ENCODE results near the gene CCNB2. TPM values are rescaled to one million over a fixed set of nuclear protein-coding genes. Genes with fewer than 3 reads are reported as not detected.
A peak's percentile ranks its signal among the peaks of the same experiment; 100 is the strongest.

The CCNB2 gene
- total and polyA plus RNA-seq, 8 donors: 3.3 to 70.1 (median 33.8) TPM

GRCh38 chr15:59131456-59131855 is 26.5 kb downstream of the CCNB2 start:
- no peak for ATAC-seq
- Histone ChIP-seq H3K4me1 (no peaks in the 10 kb centered on the region), H3K27me3 (no peaks in the 10 kb centered on the region), H3K4me3 (no peak overlapping the region), H3K9me3 (no peaks in the 10 kb centered on the region), H3K27ac (no peak overlapping the region), H3K36me3 (peaks cover 0 to 55% of the 10 kb centered on the region in 2 donors)
- intact Hi-C loops (cut with DNase I): no loop called here
- TF ChIP-seq CTCF (IDR thresholded peaks at IDR 0.05): no peak
- DNase-seq: no peak

GRCh38 chr15:59131969-59132562 is 27.1 kb downstream of the CCNB2 start:
- H3K27ac ChIP-seq: no peak overlapping the region
- no peak overlapping the region for H3K4me3 ChIP-seq
- no peaks in the 10 kb centered on the region for H3K27me3 ChIP-seq
- no peak for DNase-seq
- H3K9me3 ChIP-seq: no peaks in the 10 kb centered on the region
- peaks cover 0 to 61% of the 10 kb centered on the region in 2 donors for H3K36me3 ChIP-seq
- intact Hi-C loops (cut with DNase I): no loop called here
- no peak for ATAC-seq
- no peaks in the 10 kb centered on the region for H3K4me1 ChIP-seq
- no peak for TF ChIP-seq CTCF (IDR thresholded peaks at IDR 0.05)

GRCh38 chr15:59133929-59134427 is 29.0 kb downstream of the CCNB2 start:
- TF ChIP-seq CTCF (IDR thresholded peaks at IDR 0.05): no peak
- H3K27ac ChIP-seq: no peak overlapping the region
- H3K27me3 ChIP-seq: no peaks in the 10 kb centered on the region
- H3K9me3 ChIP-seq: no peaks in the 10 kb centered on the region
- H3K4me3 ChIP-seq: no peak overlapping the region
- DNase-seq (no peak), ATAC-seq (no peak)
- intact Hi-C loops (cut with DNase I): no loop called here
- H3K36me3 ChIP-seq: peaks cover 0 to 68% of the 10 kb centered on the region in 2 donors
- H3K4me1 ChIP-seq: no peaks in the 10 kb centered on the region

- peaks cover 0 to 9% of the 10 kb centered on the region in 2 donors for H3K4me1 ChIP-seq
- DNase-seq (no peak), ATAC-seq (no peak)
- TF ChIP-seq CTCF (IDR thresholded peaks at IDR 0.05): no peak
- H3K36me3 ChIP-seq: peaks cover 0 to 58% of the 10 kb centered on the region in 2 donors
- intact Hi-C loops (cut with DNase I): no loop called here
- H3K9me3 ChIP-seq: no peaks in the 10 kb centered on the region
- H3K4me3 ChIP-seq: no peak overlapping the region
- no peaks in the 10 kb centered on the region for H3K27me3 ChIP-seq
- no peak overlapping the region for H3K27ac ChIP-seq
These were observed 32.6 kb downstream of the CCNB2 start for GRCh38 chr15:59137566-59137965.

- H3K36me3 ChIP-seq: peaks cover 0 to 54% of the 10 kb centered on the region in 2 donors
- intact Hi-C loops (cut with DNase I): no loop called here
- peak; percentile 13 for ATAC-seq
These were observed 33.3 kb downstream of the CCNB2 start for GRCh38 chr15:59138243-59138642.

More at GRCh38 chr15:59138243-59138642, 33.3 kb downstream of the CCNB2 start:
- Histone ChIP-seq H3K4me1 (peaks cover 0 to 9% of the 10 kb centered on the region in 2 donors), H3K4me3 (no peak overlapping the region), H3K27ac (no peak overlapping the region), H3K27me3 (no peaks in the 10 kb centered on the region), H3K9me3 (no peaks in the 10 kb centered on the region)
- no peak for DNase-seq
- TF ChIP-seq CTCF (IDR thresholded peaks at IDR 0.05): peak; percentile 15 to 45

Measured in left lung (tissue), 10 donors.